ENCODE measurements around the gene MZB1.

Gene MZB1

GRCh38 chr5:139419226-139420192 lies 29.8 kb upstream of the MZB1 start:
- WGBS, 2 experiments: 68 to 73% methylated on average over 9 of the region's 9 CpGs
- no peaks in the 10 kb centered on the region for H3K27me3 ChIP-seq (ENCODE audit: control insufficient read depth, insufficient read depth, low read length, poor library complexity, severe bottlenecking)
- H3K9me3 ChIP-seq (ENCODE audit: control insufficient read depth, low read length): no peaks in the 10 kb centered on the region
- peaks cover 21% of the 10 kb centered on the region for H3K4me1 ChIP-seq (ENCODE audit: control insufficient read depth, insufficient read depth, low read length)
- H3K27ac ChIP-seq (ENCODE audit: insufficient read depth, low read depth, low read length, poor library complexity, severe bottlenecking): peak overlapping the region; percentile 0
- H3K36me3 ChIP-seq (ENCODE audit: control insufficient read depth, insufficient read depth, low read length): peaks cover 7% of the 10 kb centered on the region
- H3K4me3 ChIP-seq (ENCODE audit: insufficient read depth, low read depth, low read length): no peak overlapping the region

- H3K9me3 ChIP-seq (ENCODE audit: control insufficient read depth, low read length): no peaks in the 10 kb centered on the region
- no peak overlapping the region for H3K4me3 ChIP-seq (ENCODE audit: insufficient read depth, low read depth, low read length)
- H3K27me3 ChIP-seq (ENCODE audit: control insufficient read depth, insufficient read depth, low read length, poor library complexity, severe bottlenecking): no peaks in the 10 kb centered on the region
- H3K36me3 ChIP-seq (ENCODE audit: control insufficient read depth, insufficient read depth, low read length): peaks cover 6% of the 10 kb centered on the region
- WGBS, 2 experiments: 67 to 75% methylated on average over 1 of the region's 1 CpG
- H3K4me1 ChIP-seq (ENCODE audit: control insufficient read depth, insufficient read depth, low read length): peaks cover 21% of the 10 kb centered on the region
- H3K27ac ChIP-seq (ENCODE audit: insufficient read depth, low read depth, low read length, poor library complexity, severe bottlenecking): no peak overlapping the region
Observed at GRCh38 chr5:139418793-139419192, 29.1 kb upstream of the MZB1 start.

GRCh38 chr5:139417214-139417613 lies 27.5 kb upstream of the MZB1 start:
- 93% methylated on average over 4 of the region's 4 CpGs for WGBS, 2 experiments
- Histone ChIP-seq H3K4me1 (ENCODE audit: control insufficient read depth, insufficient read depth, low read length) (peaks cover 21% of the 10 kb centered on the region), H3K36me3 (ENCODE audit: control insufficient read depth, insufficient read depth, low read length) (no peaks in the 10 kb centered on the region)

GRCh38 chr5:139416651-139417050 lies 26.9 kb upstream of the MZB1 start:
- H3K9me3 ChIP-seq (ENCODE audit: control insufficient read depth, low read length): no peaks in the 10 kb centered on the region
- no peak overlapping the region for H3K27ac ChIP-seq (ENCODE audit: insufficient read depth, low read depth, low read length, poor library complexity, severe bottlenecking)
- peaks cover 21% of the 10 kb centered on the region for H3K4me1 ChIP-seq (ENCODE audit: control insufficient read depth, insufficient read depth, low read length)
- WGBS, 2 experiments: 94 to 96% methylated on average over 9 of the region's 9 CpGs
- H3K36me3 ChIP-seq (ENCODE audit: control insufficient read depth, insufficient read depth, low read length): no peaks in the 10 kb centered on the region
- H3K27me3 ChIP-seq (ENCODE audit: control insufficient read depth, insufficient read depth, low read length, poor library complexity, severe bottlenecking): no peaks in the 10 kb centered on the region
- no peak overlapping the region for H3K4me3 ChIP-seq (ENCODE audit: insufficient read depth, low read depth, low read length)

More at GRCh38 chr5:139417214-139417613, 27.5 kb upstream of the MZB1 start:
- Histone ChIP-seq H3K27ac (ENCODE audit: insufficient read depth, low read depth, low read length, poor library complexity, severe bottlenecking) (no peak overlapping the region), H3K9me3 (ENCODE audit: control insufficient read depth, low read length) (no peaks in the 10 kb centered on the region), H3K4me3 (ENCODE audit: insufficient read depth, low read depth, low read length) (no peak overlapping the region), H3K27me3 (ENCODE audit: control insufficient read depth, insufficient read depth, low read length, poor library complexity, severe bottlenecking) (no peaks in the 10 kb centered on the region)

GRCh38 chr5:139415869-139416268 lies 26.2 kb upstream of the MZB1 start:
- H3K4me3 ChIP-seq (ENCODE audit: insufficient read depth, low read depth, low read length): no peak overlapping the region
- no peaks in the 10 kb centered on the region for H3K27me3 ChIP-seq (ENCODE audit: control insufficient read depth, insufficient read depth, low read length, poor library complexity, severe bottlenecking)
- H3K27ac ChIP-seq (ENCODE audit: insufficient read depth, low read depth, low read length, poor library complexity, severe bottlenecking): no peak overlapping the region
- H3K36me3 ChIP-seq (ENCODE audit: control insufficient read depth, insufficient read depth, low read length): no peaks in the 10 kb centered on the region
- peaks cover 21% of the 10 kb centered on the region for H3K4me1 ChIP-seq (ENCODE audit: control insufficient read depth, insufficient read depth, low read length)
- no peaks in the 10 kb centered on the region for H3K9me3 ChIP-seq (ENCODE audit: control insufficient read depth, low read length)

GRCh38 chr5:139415221-139415861 lies 25.6 kb upstream of the MZB1 start:
- Histone ChIP-seq H3K27ac (ENCODE audit: insufficient read depth, low read depth, low read length, poor library complexity, severe bottlenecking) (no peak overlapping the region), H3K36me3 (ENCODE audit: control insufficient read depth, insufficient read depth, low read length) (no peaks in the 10 kb centered on the region), H3K9me3 (ENCODE audit: control insufficient read depth, low read length) (no peaks in the 10 kb centered on the region), H3K27me3 (ENCODE audit: control insufficient read depth, insufficient read depth, low read length, poor library complexity, severe bottlenecking) (no peaks in the 10 kb centered on the region), H3K4me3 (ENCODE audit: insufficient read depth, low read depth, low read length) (no peak overlapping the region), H3K4me1 (ENCODE audit: control insufficient read depth, insufficient read depth, low read length) (peaks cover 21% of the 10 kb centered on the region)
- WGBS, 2 experiments: 95 to 97% methylated on average over 8 of the region's 8 CpGs

- Histone ChIP-seq H3K4me3 (ENCODE audit: insufficient read depth, low read depth, low read length) (no peak overlapping the region), H3K36me3 (ENCODE audit: control insufficient read depth, insufficient read depth, low read length) (no peaks in the 10 kb centered on the region), H3K9me3 (ENCODE audit: control insufficient read depth, low read length) (no peaks in the 10 kb centered on the region), H3K4me1 (ENCODE audit: control insufficient read depth, insufficient read depth, low read length) (peaks cover 14% of the 10 kb centered on the region), H3K27ac (ENCODE audit: insufficient read depth, low read depth, low read length, poor library complexity, severe bottlenecking) (no peak overlapping the region), H3K27me3 (ENCODE audit: control insufficient read depth, insufficient read depth, low read length, poor library complexity, severe bottlenecking) (no peaks in the 10 kb centered on the region)
- 95% methylated on average over 9 of the region's 9 CpGs for WGBS, 2 experiments
Observed at GRCh38 chr5:139414581-139415130, 24.9 kb upstream of the MZB1 start.

GRCh38 chr5:139413963-139414362 lies 24.2 kb upstream of the MZB1 start:
- 95 to 97% methylated on average over 6 of the region's 6 CpGs for WGBS, 2 experiments
- Histone ChIP-seq H3K9me3 (ENCODE audit: control insufficient read depth, low read length) (no peaks in the 10 kb centered on the region), H3K27ac (ENCODE audit: insufficient read depth, low read depth, low read length, poor library complexity, severe bottlenecking) (no peak overlapping the region), H3K36me3 (ENCODE audit: control insufficient read depth, insufficient read depth, low read length) (no peaks in the 10 kb centered on the region), H3K4me3 (ENCODE audit: insufficient read depth, low read depth, low read length) (no peak overlapping the region), H3K27me3 (ENCODE audit: control insufficient read depth, insufficient read depth, low read length, poor library complexity, severe bottlenecking) (no peaks in the 10 kb centered on the region), H3K4me1 (ENCODE audit: control insufficient read depth, insufficient read depth, low read length) (peaks cover 8% of the 10 kb centered on the region)

GRCh38 chr5:139413153-139413552 lies 23.4 kb upstream of the MZB1 start:
- H3K27me3 ChIP-seq (ENCODE audit: control insufficient read depth, insufficient read depth, low read length, poor library complexity, severe bottlenecking): no peaks in the 10 kb centered on the region
- 95 to 96% methylated on average over 6 of the region's 6 CpGs for WGBS, 2 experiments
- no peaks in the 10 kb centered on the region for H3K36me3 ChIP-seq (ENCODE audit: control insufficient read depth, insufficient read depth, low read length)
- H3K27ac ChIP-seq (ENCODE audit: insufficient read depth, low read depth, low read length, poor library complexity, severe bottlenecking): no peak overlapping the region
- H3K9me3 ChIP-seq (ENCODE audit: control insufficient read depth, low read length): no peaks in the 10 kb centered on the region
- no peak overlapping the region for H3K4me3 ChIP-seq (ENCODE audit: insufficient read depth, low read depth, low read length)
- H3K4me1 ChIP-seq (ENCODE audit: control insufficient read depth, insufficient read depth, low read length): no peaks in the 10 kb centered on the region
